ENCODE measurements around the gene CDC42EP3.

DNA sequence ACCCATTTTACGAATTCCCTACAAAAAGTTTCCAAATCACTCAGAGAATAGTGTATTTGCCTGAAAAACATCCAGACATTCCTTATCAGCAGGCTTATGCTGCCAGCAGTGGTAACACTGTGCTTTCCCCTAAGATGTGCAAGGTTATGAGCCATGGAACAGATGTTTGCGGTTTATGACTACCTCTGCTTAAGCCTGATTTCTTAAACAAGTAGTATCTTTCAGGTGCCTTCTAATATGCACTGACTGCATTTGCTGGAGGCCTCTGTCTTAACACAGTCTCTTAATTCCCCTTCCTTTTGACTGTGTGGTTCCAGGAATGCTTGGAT, 54.8 kb downstream of the CDC42EP3 start:
- TF ChIP-seq, protein P1, sequence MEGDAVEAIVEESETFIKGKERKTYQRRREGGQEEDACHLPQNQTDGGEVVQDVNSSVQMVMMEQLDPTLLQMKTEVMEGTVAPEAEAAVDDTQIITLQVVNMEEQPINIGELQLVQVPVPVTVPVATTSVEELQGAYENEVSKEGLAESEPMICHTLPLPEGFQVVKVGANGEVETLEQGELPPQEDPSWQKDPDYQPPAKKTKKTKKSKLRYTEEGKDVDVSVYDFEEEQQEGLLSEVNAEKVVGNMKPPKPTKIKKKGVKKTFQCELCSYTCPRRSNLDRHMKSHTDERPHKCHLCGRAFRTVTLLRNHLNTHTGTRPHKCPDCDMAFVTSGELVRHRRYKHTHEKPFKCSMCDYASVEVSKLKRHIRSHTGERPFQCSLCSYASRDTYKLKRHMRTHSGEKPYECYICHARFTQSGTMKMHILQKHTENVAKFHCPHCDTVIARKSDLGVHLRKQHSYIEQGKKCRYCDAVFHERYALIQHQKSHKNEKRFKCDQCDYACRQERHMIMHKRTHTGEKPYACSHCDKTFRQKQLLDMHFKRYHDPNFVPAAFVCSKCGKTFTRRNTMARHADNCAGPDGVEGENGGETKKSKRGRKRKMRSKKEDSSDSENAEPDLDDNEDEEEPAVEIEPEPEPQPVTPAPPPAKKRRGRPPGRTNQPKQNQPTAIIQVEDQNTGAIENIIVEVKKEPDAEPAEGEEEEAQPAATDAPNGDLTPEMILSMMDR (IDR thresholded peaks at IDR 0.05): no peak
- TF ChIP-seq POLR2A (IDR thresholded peaks at IDR 0.05): no peak

Measured in thyroid gland (tissue), 4 donors.